Neural progenitor cell (in vitro differentiated cells): ENCODE results near the gene CFAP68. TPM values are rescaled to one million over a fixed set of nuclear protein-coding genes. Genes with fewer than 3 reads are reported as not detected.

ENCODE experiments used
- DNase-seq: peaks from one replicate; pipeline ENCODE4 v3.0.0-alpha.2; 2016; ENCODE audit warnings: low spot score
- H2AFZ ChIP-seq: fragments of 200-600 bp; sonication (generic); replicated peaks from 2 replicates; pipeline ENCODE4 v1.6.1; 2016; ENCODE audit warnings: antibody characterized with exemption
- H3F3A ChIP-seq: fragments of 200-600 bp; sonication (generic); 2 replicates; pipeline ENCODE4 v1.6.1; 2016; ENCODE audit warnings: antibody characterized with exemption, low read depth
- H3K27ac ChIP-seq: fragments of 200-600 bp; sonication (generic); 2 replicates; pipeline ENCODE4 v1.5.1; 2016; ENCODE audit warnings: mild to moderate bottlenecking
- H3K27me3 ChIP-seq: fragments of 200-600 bp; sonication (generic); 2 replicates; pipeline ENCODE4 v1.6.1; 2016; ENCODE audit warnings: mild to moderate bottlenecking, moderate library complexity
- H3K36me3 ChIP-seq: fragments of 200-600 bp; sonication (generic); 2 replicates; pipeline ENCODE4 v1.5.1; 2016
- H3K4me1 ChIP-seq: fragments of 200-600 bp; sonication (generic); 2 replicates; pipeline ENCODE4 v1.6.1; 2016; ENCODE audit warnings: mixed run types
- H3K4me2 ChIP-seq: fragments of 200-600 bp; sonication (generic); 2 replicates; pipeline ENCODE4 v1.6.1; 2016
- H3K4me3 ChIP-seq: fragments of 200-600 bp; sonication (generic); 2 replicates; pipeline ENCODE4 v1.5.1; 2016
- H3K79me2 ChIP-seq: fragments of 200-600 bp; sonication (generic); 2 replicates; pipeline ENCODE4 v1.6.1; 2016; ENCODE audit warnings: low read depth
- H3K9ac ChIP-seq: fragments of 200-600 bp; sonication (generic); 2 replicates; pipeline ENCODE4 v1.6.1; 2016
- H3K9me3 ChIP-seq: fragments of 200-600 bp; sonication (generic); 2 replicates; pipeline ENCODE4 v1.5.1; 2016; ENCODE audit warnings: low read depth
- H4K20me1 ChIP-seq: fragments of 200-600 bp; sonication (generic); 2 replicates; pipeline ENCODE4 v1.6.1; 2016; ENCODE audit warnings: low read depth
- H3K27ac Mint-ChIP-seq: 3 replicates; pipeline ENCODE4 v1.8.0; 2021; ENCODE audit warnings: mixed read lengths
- H3K27me3 Mint-ChIP-seq: 2 replicates; pipeline ENCODE4 v1.8.0; 2022; ENCODE audit warnings: low read depth, mild to moderate bottlenecking, inconsistent platforms, moderate library complexity, mixed read lengths; ENCODE audit not compliant: insufficient read depth
- H3K36me3 Mint-ChIP-seq: 3 replicates; pipeline ENCODE4 v1.8.0; 2021; ENCODE audit warnings: mixed read lengths
- H3K4me1 Mint-ChIP-seq: 3 replicates; pipeline ENCODE4 v1.8.0; 2021; ENCODE audit warnings: mixed read lengths
- H3K4me3 Mint-ChIP-seq: 3 replicates; pipeline ENCODE4 v1.8.0; 2021; ENCODE audit warnings: mild to moderate bottlenecking, moderate library complexity, mixed read lengths
- H3K9me3 Mint-ChIP-seq: 3 replicates; pipeline ENCODE4 v1.8.0; 2020; ENCODE audit warnings: mixed read lengths
- CTCF ChIP-seq: fragments of 200-600 bp; sonication (generic); IDR thresholded peaks from 2 replicates; pipeline ENCODE4 v1.5.1; 2017; ENCODE audit warnings: antibody characterized with exemption, mild to moderate bottlenecking
- EZH2 ChIP-seq: fragments of 200-600 bp; sonication (generic); IDR thresholded peaks from 2 replicates; pipeline ENCODE4 v1.6.1; 2017; ENCODE audit warnings: antibody characterized with exemption, mild to moderate bottlenecking, moderate library complexity
- EZH2phosphoT487 ChIP-seq: fragments of 200-600 bp; sonication (generic); IDR thresholded peaks from 2 replicates; pipeline ENCODE4 v1.6.1; 2017; ENCODE audit warnings: antibody characterized with exemption
- total RNA-seq: library from RNA; depleted of rRNA; stranded (reverse); fragments of >200 nt; gene quantifications from 2 replicates; pipeline ENCODE4 v1.2.3, GENCODE V29; 2015; ENCODE audit warnings: low replicate concordance

The CFAP68 gene
- total RNA-seq, 1 donor from 2014 or later, result 46.7 TPM

- no peaks in the 10 kb centered on the region for H3K27me3 ChIP-seq
- no peaks in the 10 kb centered on the region for H3K79me2 ChIP-seq
- H3K9me3 ChIP-seq, result no peaks in the 10 kb centered on the region
- no peak within 1 kb of the TSS for H3K27ac ChIP-seq
- no peaks in the 10 kb centered on the region for H4K20me1 ChIP-seq
- TF ChIP-seq EZH2 (no peak), CTCF (no peak), EZH2phosphoT487 (no peak)
- no peak within 1 kb of the TSS for H3K4me3 ChIP-seq
- no peaks in the 10 kb centered on the region for H3K9me3 Mint-ChIP-seq
- H3K4me3 Mint-ChIP-seq, result no peak within 1 kb of the TSS
- H3K27me3 Mint-ChIP-seq, result no peaks in the 10 kb centered on the region
- no peak for DNase-seq
- peak within 1 kb of the TSS; percentile 76 for H2AFZ ChIP-seq
- peak within 1 kb of the TSS; percentile 39 for H3K27ac Mint-ChIP-seq
- H3K4me1 Mint-ChIP-seq, result peaks cover 10% of the 10 kb centered on the region
- H3K4me2 ChIP-seq, result no peak within 1 kb of the TSS
- no peaks in the 10 kb centered on the region for H3K36me3 Mint-ChIP-seq
- H3K36me3 ChIP-seq, result no peaks in the 10 kb centered on the region
- H3K4me1 ChIP-seq, result peaks cover 9% of the 10 kb centered on the region
- H3F3A ChIP-seq, result no peaks in the 10 kb centered on the region
- no peak within 1 kb of the TSS for H3K9ac ChIP-seq
Observed at GRCh38 chr11:111912535-111912934, 33.2 kb downstream of the CFAP68 start, which contains the start of gene HSPB2. Gene HSPB2 (plus strand): TSS chr11:111912734. CDS start chr11:111912830, 96 bp downstream.

GRCh38 chr11:111913031-111913861, 33.9 kb downstream of the CFAP68 start:
- H3K36me3 Mint-ChIP-seq, result no peaks in the 10 kb centered on the region
- Histone ChIP-seq H3K9me3 (no peaks in the 10 kb centered on the region), H3F3A (no peaks in the 10 kb centered on the region), H3K27me3 (no peaks in the 10 kb centered on the region), H3K27ac (no peak overlapping the region), H3K36me3 (no peaks in the 10 kb centered on the region), H3K9ac (no peak overlapping the region), H4K20me1 (no peaks in the 10 kb centered on the region), H3K79me2 (no peaks in the 10 kb centered on the region), H2AFZ (peak overlapping the region; percentile 50), H3K4me2 (no peak overlapping the region), H3K4me1 (peaks cover 9% of the 10 kb centered on the region), H3K4me3 (no peak overlapping the region)
- H3K27me3 Mint-ChIP-seq, result peaks cover 2% of the 10 kb centered on the region
- no peak overlapping the region for H3K27ac Mint-ChIP-seq
- no peak overlapping the region for H3K4me3 Mint-ChIP-seq
- H3K9me3 Mint-ChIP-seq, result no peaks in the 10 kb centered on the region
- peaks cover 10% of the 10 kb centered on the region for H3K4me1 Mint-ChIP-seq
- no peak for TF ChIP-seq EZH2phosphoT487
- no peak for TF ChIP-seq EZH2
- no peak for TF ChIP-seq CTCF
- DNase-seq, result no peak

GRCh38 chr11:111913997-111914396, 34.7 kb downstream of the CFAP68 start:
- H3K9me3 Mint-ChIP-seq, result no peaks in the 10 kb centered on the region
- H3K36me3 Mint-ChIP-seq, result no peaks in the 10 kb centered on the region
- TF ChIP-seq EZH2phosphoT487, result no peak
- no peak for TF ChIP-seq CTCF
- no peak for TF ChIP-seq EZH2
- Histone ChIP-seq H3K36me3 (no peaks in the 10 kb centered on the region), H3K27ac (no peak overlapping the region), H3K4me3 (no peak overlapping the region), H4K20me1 (no peaks in the 10 kb centered on the region), H3K9ac (no peak overlapping the region), H3K27me3 (no peaks in the 10 kb centered on the region), H3F3A (no peaks in the 10 kb centered on the region), H3K9me3 (no peaks in the 10 kb centered on the region), H3K4me1 (peaks cover 9% of the 10 kb centered on the region), H3K79me2 (no peaks in the 10 kb centered on the region), H2AFZ (no peak overlapping the region), H3K4me2 (no peak overlapping the region)
- no peak overlapping the region for H3K4me3 Mint-ChIP-seq
- no peak for DNase-seq
- H3K27me3 Mint-ChIP-seq, result peaks cover 4% of the 10 kb centered on the region
- H3K27ac Mint-ChIP-seq, result no peak overlapping the region
- H3K4me1 Mint-ChIP-seq, result peaks cover 12% of the 10 kb centered on the region
